Right kidney (tissue), 1 donor: Measurements from ENCODE around the gene SECTM1.

Source experiments
- DNase-seq: peaks from one replicate; pipeline ENCODE4 v3.0.0-alpha.2; 2016

The SECTM1 gene

DNA sequence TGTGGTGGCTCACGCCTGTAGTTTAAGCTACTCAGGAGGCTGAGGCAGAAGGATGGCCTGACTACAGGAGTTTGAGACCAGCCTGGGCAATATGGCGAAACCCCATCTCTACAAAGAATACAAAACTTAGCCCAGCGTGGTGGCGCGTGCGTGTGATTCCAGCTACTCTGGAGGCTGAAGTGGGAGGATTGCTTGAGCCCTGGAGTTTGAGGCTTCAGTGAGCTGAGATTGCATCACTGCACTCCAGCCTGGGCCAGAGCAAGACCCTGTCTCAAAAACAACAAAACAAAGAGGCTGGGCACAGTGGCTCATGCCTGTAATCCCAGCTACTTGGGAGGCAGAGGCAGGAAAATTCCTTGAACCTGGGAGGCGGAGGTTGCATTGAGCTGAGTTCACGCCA, 53.0 kb downstream of the SECTM1 start:
- DNase-seq = no peak

DNA sequence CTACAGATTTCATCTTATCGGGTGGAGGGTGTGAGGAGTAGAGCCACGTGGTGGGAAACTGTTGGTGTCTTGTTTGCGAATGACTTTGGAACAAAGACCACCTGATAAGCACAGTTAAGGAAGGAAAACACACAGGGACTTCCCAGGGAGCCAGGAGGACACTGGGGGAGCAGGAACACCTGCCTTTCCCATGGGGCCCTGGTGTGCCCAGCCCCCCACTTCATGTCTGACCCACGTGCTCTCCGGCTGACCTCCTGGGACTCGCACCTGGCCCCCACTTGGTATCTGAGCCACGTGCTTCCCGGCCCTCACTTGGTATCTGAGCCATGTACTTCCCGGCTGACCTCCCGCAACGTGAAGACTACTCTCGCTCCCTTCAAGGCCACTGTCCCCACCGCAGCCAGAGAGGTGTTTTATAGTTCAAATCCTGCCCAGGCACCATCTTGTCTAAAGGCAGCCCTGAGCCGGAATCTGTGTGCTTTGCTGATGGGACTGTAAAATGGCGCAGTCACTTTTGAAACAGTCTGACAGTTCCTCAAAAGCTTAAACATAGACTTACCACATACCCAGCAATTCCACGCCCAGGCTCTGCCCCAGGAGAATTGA, 54.7 kb downstream of the SECTM1 start:
- DNase-seq = no peak

DNA sequence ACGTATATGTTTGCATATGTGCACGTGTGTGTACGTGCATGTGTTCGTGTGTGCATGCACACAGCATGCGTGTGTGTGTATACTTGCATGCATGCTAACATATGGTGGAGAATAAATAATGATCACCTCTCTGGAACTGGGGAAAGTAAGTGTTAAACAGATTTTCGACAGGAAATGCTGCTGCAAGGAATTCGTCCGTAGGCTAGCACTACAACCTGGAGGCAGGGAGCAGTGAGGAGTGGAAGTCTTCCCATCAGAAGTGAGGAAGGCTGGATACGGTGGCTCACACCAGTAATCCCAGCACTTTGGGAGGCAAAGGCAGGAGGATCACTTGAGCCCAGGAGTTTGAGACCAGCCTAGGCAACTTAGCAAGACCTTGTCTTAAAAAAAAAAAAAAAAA, 55.3 kb downstream of the SECTM1 start:
- no peak for DNase-seq

DNA sequence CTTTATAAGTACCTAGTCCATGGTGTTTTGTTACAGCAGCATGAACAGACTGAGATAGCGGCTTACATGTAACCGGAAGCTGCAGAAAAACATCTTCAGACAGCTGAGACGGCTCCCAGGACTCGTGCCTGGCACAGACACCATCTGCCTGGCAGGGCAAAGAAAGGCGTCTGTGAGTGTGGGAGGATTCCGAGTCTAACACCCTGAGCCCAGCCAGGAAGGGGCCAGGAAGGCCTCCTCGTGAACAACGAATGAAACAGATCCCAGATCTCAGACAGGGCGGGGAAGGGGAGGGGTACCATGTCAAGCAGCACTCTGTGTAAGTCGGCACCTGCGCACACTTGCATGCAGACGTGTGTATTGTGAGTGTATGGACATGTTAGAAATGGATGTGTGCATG, 55.7 kb downstream of the SECTM1 start:
- no peak for DNase-seq

DNA sequence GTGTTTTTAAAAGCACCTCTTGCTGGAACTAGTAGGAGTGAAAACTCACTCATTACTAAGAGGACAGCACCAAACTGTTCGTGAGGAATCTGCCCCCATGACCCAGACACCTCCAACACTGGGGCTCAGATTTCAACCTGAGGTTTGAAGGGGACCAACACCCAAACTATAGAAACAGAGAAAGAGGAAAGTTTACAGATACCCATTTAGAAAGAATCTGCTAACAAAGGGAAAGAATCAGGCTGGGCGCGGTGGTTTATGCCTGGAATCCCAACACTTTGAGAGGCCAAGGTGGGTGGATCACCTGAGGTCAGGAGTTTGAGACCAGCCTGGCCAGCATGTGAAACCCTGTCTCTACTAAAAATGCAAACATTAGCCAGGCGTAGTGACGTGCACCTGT, 56.6 kb downstream of the SECTM1 start:
- DNase-seq = no peak

DNA sequence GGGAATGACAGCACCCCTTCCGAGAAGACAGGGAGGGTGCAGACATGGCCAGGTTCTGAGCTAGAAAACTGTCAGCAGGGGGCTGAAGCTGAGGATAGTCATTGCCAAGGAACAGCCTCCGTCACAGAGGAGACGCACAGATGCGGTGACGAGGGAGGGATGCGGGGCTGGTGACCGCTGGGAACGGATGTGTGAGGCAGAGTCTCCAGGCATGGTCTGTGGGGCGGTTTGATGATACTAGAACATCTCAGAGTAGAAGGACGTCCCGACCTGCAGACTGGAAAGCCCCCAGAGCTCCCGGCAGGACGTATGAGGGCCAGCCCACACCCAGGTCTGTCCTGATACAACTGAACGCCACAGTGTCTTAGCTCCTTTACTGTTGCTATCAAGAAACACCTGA, 58.2 kb downstream of the SECTM1 start:
- DNase-seq = no peak

DNA sequence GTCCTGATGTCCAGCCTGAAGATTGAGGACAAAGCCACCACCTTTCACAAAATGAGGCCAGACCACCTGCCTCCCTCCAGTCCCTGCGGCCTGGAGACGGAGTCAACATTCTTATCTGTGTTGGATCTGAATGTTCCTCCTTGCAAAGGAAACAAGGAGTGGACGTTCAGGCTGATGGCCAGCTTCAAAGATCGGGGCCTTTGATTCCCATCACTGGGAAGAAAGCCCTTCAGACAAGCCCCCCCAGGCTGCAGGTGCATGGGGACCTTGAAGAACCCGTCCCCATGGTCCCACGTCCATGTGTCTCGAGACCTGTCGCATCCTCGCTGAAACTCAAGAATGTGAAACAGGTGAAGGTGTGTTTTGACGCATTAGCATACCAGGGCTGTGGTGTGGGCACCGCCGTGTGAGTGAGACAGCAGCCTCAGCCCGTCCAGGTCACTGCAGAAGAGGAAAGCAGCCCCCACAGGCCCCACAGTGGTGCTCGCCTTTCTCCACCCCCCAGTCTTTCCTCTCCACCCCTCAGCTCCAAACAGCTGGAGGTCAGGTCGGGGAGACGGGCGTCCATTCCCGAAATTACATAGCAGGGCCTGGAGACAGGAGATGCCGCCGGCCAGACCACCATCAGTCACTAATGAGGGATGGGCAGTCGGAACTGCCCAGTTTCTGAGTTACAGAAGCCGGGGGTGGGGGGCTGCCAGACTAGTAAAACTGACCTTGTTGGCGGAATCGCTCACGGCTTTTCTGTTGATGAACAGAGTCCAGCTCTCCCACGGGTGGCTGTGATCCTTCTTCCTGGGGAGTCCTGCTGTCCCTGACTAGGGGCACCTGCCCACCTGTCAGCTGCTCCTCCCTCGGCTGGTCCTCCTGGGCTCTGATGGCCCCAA, 59.2 kb downstream of the SECTM1 start:
- DNase-seq = no peak

DNA sequence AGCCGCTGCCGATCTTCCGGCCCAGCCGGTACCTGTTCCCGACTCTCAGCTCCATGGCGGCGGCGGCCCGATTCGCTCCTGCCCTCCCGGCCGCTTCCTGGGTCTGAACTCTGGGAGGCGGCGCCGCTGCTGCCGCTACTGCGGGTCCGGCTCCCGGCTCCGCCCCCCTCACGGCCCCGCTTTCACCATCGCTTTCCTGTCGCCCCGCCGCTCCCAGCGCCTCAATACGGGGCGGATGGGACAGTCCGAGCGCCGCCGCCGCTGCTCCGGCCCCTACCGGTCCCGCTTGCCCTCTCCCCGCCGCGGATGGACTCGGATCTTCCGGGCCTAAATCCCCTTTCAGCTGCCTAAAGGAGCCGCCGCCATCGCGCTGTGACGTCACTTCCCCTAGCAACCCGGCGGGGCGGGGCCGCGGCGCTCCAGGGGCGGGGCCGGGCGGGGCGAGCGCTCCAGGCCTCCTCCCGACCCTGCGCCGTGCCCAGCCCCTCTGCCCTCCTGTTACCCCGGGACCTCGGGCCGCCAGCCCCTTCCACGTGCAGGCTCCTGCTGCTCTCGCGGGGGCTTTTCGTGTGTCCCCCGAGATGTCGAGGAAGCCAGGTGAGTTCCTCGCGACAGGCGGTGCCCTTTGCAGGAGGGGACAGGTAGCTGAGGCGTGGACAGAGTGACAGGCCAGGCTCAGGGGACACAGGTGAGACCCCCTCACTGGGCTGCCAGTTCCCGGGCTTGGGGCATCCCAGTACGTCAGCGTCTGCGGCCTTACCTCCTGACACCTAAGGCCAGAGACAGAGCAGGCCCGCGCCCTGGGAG, 60.0 kb downstream of the SECTM1 start, which contains the start of gene CSNK1D:
Gene CSNK1D, minus strand, starts transcription at position 374 of the 807 bp plus-strand sequence. Its CDS starts 319 bp downstream, at position 55.
- peak; percentile 100 for DNase-seq

DNA sequence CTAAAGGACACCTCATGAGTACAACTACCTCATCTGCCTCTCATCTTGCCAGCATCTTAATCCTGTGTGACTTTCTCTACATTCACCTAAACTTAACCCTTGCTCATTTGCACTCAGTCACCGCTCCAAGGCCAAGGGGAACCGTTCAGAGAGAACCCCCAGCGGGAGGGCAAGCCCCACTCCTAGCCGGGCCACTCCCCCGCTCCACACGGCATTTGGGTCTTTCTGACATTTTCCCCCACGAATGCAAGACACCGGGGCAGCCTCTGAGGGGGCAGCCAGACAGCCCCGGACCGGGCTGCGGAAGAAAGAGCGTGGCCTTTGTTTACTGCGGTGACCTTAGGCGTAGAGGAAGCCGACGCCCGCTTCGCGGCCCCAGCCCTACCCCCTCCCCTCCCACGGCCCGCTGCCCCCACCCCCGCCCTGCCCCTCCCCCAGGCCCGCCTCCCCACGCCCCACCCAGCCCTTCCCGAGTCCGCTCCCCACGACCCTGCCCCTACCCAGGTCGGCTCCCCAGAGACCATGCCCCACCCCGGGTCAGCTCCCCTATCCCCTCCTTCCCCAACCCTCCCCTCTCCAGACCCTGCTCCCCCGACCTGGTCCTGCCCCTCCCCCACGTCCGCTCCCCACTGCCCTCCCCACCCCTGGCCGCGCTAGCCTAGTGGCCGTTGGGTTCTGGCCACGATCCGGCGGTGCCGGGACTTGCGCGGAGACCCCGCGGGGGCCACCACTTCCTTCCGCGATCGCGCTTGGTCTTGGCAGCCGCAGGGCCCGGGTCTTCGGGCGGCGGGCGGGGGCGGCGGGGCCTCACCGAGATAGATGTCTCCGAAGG, 60.9 kb downstream of the SECTM1 start:
- DNase-seq = peak; percentile 51

DNA sequence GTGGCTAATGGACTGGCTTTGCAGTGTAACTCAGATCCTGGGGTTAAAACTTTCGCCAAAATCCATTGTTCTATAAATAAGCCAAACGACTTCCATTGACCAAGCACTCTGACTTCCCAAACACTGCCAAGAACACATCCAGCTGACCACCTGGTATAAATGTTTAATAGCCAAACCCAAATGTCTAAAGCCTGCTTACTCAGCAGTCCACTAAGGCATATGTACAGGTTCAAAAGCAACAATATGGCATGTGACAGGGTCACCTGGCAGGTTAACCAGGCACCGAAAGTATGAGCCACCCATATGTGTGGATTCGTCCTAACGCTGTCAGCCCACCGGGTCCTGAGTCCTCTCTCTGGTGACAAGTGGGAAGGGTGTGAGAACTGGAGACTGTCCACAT, 62.2 kb downstream of the SECTM1 start:
- DNase-seq = no peak
